IMR-90 (cell line): ENCODE data around the gene PSMA7. TPM values are rescaled to one million over a fixed set of nuclear protein-coding genes. Genes with fewer than 3 reads are reported as not detected.

ENCODE experiments used
- ATAC-seq: fragments of 200-7000 bp; cut with Tn5 transposase; 2 replicates; pipeline ENCODE4 v1.9.1; 2020; ENCODE audit warnings: low read depth, mild to moderate bottlenecking, moderate library complexity
- BruUV-seq: library from RNA; stranded (reverse); fragments of 400-500 nt; replicated peaks from 2 replicates; lab custom pipeline; 2021; lab: Mats Ljungman, UMichigan
- CTCF ChIA-PET: fragments of 300-600 bp; formaldehyde crosslinking; extraction: SDS; loops from one replicate; lab custom pipeline; 2021; ENCODE audit warnings: antibody characterized with exemption; lab: Yijun Ruan, JAX
- POLR2A ChIA-PET: fragments of 300-600 bp; sonication (Branson Sonifier 250); formaldehyde crosslinking; loops from one replicate; lab custom pipeline; 2022; ENCODE audit warnings: antibody characterized with exemption; ENCODE audit not compliant: unreplicated experiment; lab: Charles Lee
- DNase-seq: peaks from one replicate; pipeline ENCODE4 v3.0.0; 2013
- H2AFZ ChIP-seq: replicated peaks from 2 replicates; pipeline ENCODE3; 2013; ENCODE audit warnings: low read length, mild to moderate bottlenecking; ENCODE audit not compliant: poor library complexity
- H2AK5ac ChIP-seq: 2 replicates; pipeline ENCODE4 v1.6.1; 2013; ENCODE audit warnings: low read depth, low read length, inconsistent platforms
- H2AK9ac ChIP-seq: replicated peaks from 2 replicates; pipeline ENCODE3; 2013; ENCODE audit warnings: mild to moderate bottlenecking, low read depth, low read length, moderate library complexity; ENCODE audit not compliant: poor library complexity
- H2BK120ac ChIP-seq: 2 replicates; pipeline ENCODE4 v1.6.1; 2013; ENCODE audit warnings: low read depth, low read length, inconsistent platforms
- H2BK15ac ChIP-seq: 3 replicates; pipeline ENCODE4 v1.6.1; 2013; ENCODE audit warnings: low read depth, low read length, inconsistent platforms
- H2BK20ac ChIP-seq: 2 replicates; pipeline ENCODE4 v1.6.1; 2013; ENCODE audit warnings: low read depth, mild to moderate bottlenecking, inconsistent platforms, low read length, moderate library complexity
- H2BK5ac ChIP-seq: 2 replicates; pipeline ENCODE4 v1.6.1; 2013; ENCODE audit warnings: mild to moderate bottlenecking, low read depth, low read length, inconsistent platforms; ENCODE audit not compliant: poor library complexity, severe bottlenecking
- H3K14ac ChIP-seq: replicated peaks from 2 replicates; pipeline ENCODE4 v1.6.1; 2013; ENCODE audit warnings: low read depth, low read length, inconsistent platforms
- H3K18ac ChIP-seq: 2 replicates; pipeline ENCODE4 v1.6.1; 2013; ENCODE audit warnings: low read depth, low read length, control low read depth
- H3K23ac ChIP-seq: 2 replicates; pipeline ENCODE4 v1.6.1; 2013; ENCODE audit warnings: low read depth, low read length, inconsistent platforms
- H3K27ac ChIP-seq: 2 replicates; pipeline ENCODE4 v1.5.1; 2013; ENCODE audit warnings: mild to moderate bottlenecking, control low read depth, low read length; ENCODE audit not compliant: insufficient read depth
- H3K27me3 ChIP-seq: 2 replicates; pipeline ENCODE4 v1.6.1; 2013; ENCODE audit warnings: low read length; ENCODE audit not compliant: control insufficient read depth, insufficient read depth
- H3K36me3 ChIP-seq: 2 replicates; pipeline ENCODE4 v1.6.1; 2013; ENCODE audit warnings: low read length, mixed read lengths; ENCODE audit not compliant: control insufficient read depth, insufficient read depth
- H3K4ac ChIP-seq: 2 replicates; pipeline ENCODE4 v1.6.1; 2013; ENCODE audit warnings: low read depth, low read length, inconsistent platforms
- H3K4me1 ChIP-seq: 2 replicates; pipeline ENCODE4 v1.6.1; 2013; ENCODE audit warnings: low read length, mixed read lengths; ENCODE audit not compliant: control insufficient read depth, insufficient read depth
- H3K4me2 ChIP-seq: 2 replicates; pipeline ENCODE4 v1.6.1; 2013; ENCODE audit warnings: low read depth, mild to moderate bottlenecking, control low read depth, low read length, moderate library complexity
- H3K4me3 ChIP-seq: 2 replicates; pipeline ENCODE4 v1.5.1; 2013; ENCODE audit warnings: low read depth, mild to moderate bottlenecking, control low read depth, low read length, moderate library complexity; ENCODE audit not compliant: insufficient read depth
- H3K56ac ChIP-seq: 2 replicates; pipeline ENCODE4 v1.6.1; 2013; ENCODE audit warnings: low read length, inconsistent platforms; ENCODE audit not compliant: insufficient read depth; ENCODE audit errors: extremely low read depth
- H3K79me1 ChIP-seq, 2 experiments: 2 replicates each; pipeline ENCODE4 v1.6.1; 2013; ENCODE audit warnings: low read length in 2 of 2, inconsistent platforms in 1 of 2, low read depth in 1 of 2
- H3K9ac ChIP-seq: 2 replicates; pipeline ENCODE4 v1.6.1; 2013; ENCODE audit warnings: low read depth, low read length, control low read depth
- H3K9me1 ChIP-seq: 2 replicates; pipeline ENCODE4 v1.6.1; 2013; ENCODE audit warnings: low read length, inconsistent platforms; ENCODE audit not compliant: insufficient read depth
- H3K9me3 ChIP-seq: 2 replicates; pipeline ENCODE4 v1.6.1; 2013; ENCODE audit warnings: low read length; ENCODE audit not compliant: control insufficient read depth, insufficient read depth
- H4K20me1 ChIP-seq: 2 replicates; pipeline ENCODE4 v1.6.1; 2013; ENCODE audit warnings: low read length, inconsistent platforms; ENCODE audit not compliant: insufficient read depth
- H4K5ac ChIP-seq: 2 replicates; pipeline ENCODE4 v1.6.1; 2013; ENCODE audit warnings: mild to moderate bottlenecking, low read depth, low read length, control low read depth
- H4K8ac ChIP-seq, 2 experiments: 2 replicates each; pipeline ENCODE4 v1.6.1; 2013; ENCODE audit warnings: low read depth in 2 of 2, low read length in 2 of 2, control low read depth in 1 of 2, inconsistent platforms in 1 of 2
- H4K91ac ChIP-seq: 2 replicates; pipeline ENCODE4 v1.6.1; 2013; ENCODE audit warnings: low read depth, low read length, inconsistent platforms; ENCODE audit not compliant: insufficient read depth
- CHD1 ChIP-seq: IDR thresholded peaks from 2 replicates; pipeline ENCODE4 v1.6.1; 2012; ENCODE audit warnings: low read depth, low read length, improper control_type of control experiment
- WGBS, 2 experiments: methylation state at CpG; one replicate each; pipeline versions ENCODE4 v1.1.5 to v1.1.7; 2013; ENCODE audit warnings: missing lambda C conversion rate in 2 of 2; ENCODE audit not compliant: insufficient read length in 1 of 2; ENCODE audit errors: extremely low coverage in 2 of 2; 5-methylcytosine and 5-hydroxymethylcytosine counted together
- dilution Hi-C: fragments of 300-500 bp; cut with HindIII; formaldehyde crosslinking; loops from one replicate; pipeline ENCODE4 v1.14.3; 2018; ENCODE audit warnings: low sequenced_read_pairs; ENCODE audit not compliant: unreplicated experiment
- in situ Hi-C: fragments of 300-500 bp; cut with MboI; formaldehyde crosslinking; loops from 3 replicates; pipeline ENCODE4 v1.14.3; 2019; ENCODE audit warnings: low sequenced_read_pairs, inconsistent platforms, mixed read lengths
- intact Hi-C: fragments of 100-400 bp; cut with micrococcal nuclease; formaldehyde crosslinking; loops from 2 replicates; pipeline ENCODE4 v1.10.0; 2022
- polyA plus RNA-seq, 3 experiments: library from polyadenylated mRNA; depleted of rRNA; stranded (reverse); fragments of >200 nt; gene quantifications; 2 replicates each; pipeline ENCODE4 v1.2.3, GENCODE V29; 2012; ENCODE audit warnings: low replicate concordance in 1 of 3
- total RNA-seq: library from RNA; depleted of rRNA; stranded (reverse); fragments of >200 nt; gene quantifications from 2 replicates; pipeline ENCODE4 v1.2.3, GENCODE V29; 2012

Gene PSMA7
- total and polyA plus RNA-seq, 2 of the 4 experiments (the other 2 are of a cell fraction): 417 to 458 TPM

DNA sequence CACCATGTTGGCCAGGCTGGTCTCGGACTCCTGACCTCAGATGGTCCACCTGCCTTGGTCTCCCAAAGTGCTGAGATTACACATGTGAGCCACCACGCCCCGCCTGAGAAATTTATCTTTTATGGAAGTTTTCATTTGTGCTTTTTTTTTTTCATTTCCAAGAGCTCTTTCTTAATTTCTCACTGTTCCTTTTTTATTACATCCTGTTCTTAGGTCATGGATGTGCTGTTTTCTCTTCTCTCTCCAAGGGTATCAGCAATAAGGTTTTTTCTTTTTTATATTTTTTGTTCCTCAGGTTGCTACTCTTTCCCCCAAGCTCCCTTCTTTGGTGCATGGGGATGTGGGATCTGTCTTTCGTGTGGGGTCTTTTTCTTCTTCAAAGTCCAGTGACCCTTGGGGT is 42.1 kb downstream of the PSMA7 start:
- H4K5ac ChIP-seq: no peak overlapping the region
- no peak overlapping the region for H2AK9ac ChIP-seq
- no peak for TF ChIP-seq CHD1
- H3K9me3 ChIP-seq: peaks cover 25% of the 10 kb centered on the region
- H3K56ac ChIP-seq: no peak overlapping the region
- no peak overlapping the region for H2BK20ac ChIP-seq
- no CpG with 5 or more reads among the region's 4 CpGs for WGBS, 2 experiments
- H3K27ac ChIP-seq: no peak overlapping the region
- H4K91ac ChIP-seq: no peak overlapping the region
- H3K4ac ChIP-seq: no peak overlapping the region
- peaks cover 8% of the 10 kb centered on the region for H3K27me3 ChIP-seq
- in situ Hi-C loops (no loop called here), intact Hi-C loops (no loop called here), dilution Hi-C loops (no loop called here)
- H2BK5ac ChIP-seq: no peak overlapping the region
- H2BK120ac ChIP-seq: no peak overlapping the region
- BruUV-seq: no TSS peak
- no peak overlapping the region for H2AK5ac ChIP-seq
- DNase-seq: no peak
- no peaks in the 10 kb centered on the region for H3K79me1 ChIP-seq
- ChIA-PET POLR2A (no interaction called here), CTCF (no interaction called here)
- H3K18ac ChIP-seq: no peak overlapping the region
- H2BK15ac ChIP-seq: no peak overlapping the region
- H2AFZ ChIP-seq: no peak overlapping the region
- no peaks in the 10 kb centered on the region for H3K9me1 ChIP-seq
- H3K4me3 ChIP-seq: no peak overlapping the region
- H4K20me1 ChIP-seq: no peaks in the 10 kb centered on the region
- no peak overlapping the region for H3K4me2 ChIP-seq
- H3K4me1 ChIP-seq: peaks cover 2% of the 10 kb centered on the region; the same call in 1 of the 2 replicates
- H3K23ac ChIP-seq: no peak overlapping the region
- no peak for ATAC-seq
- no peak overlapping the region for H3K9ac ChIP-seq
- H3K36me3 ChIP-seq: no peaks in the 10 kb centered on the region
- H3K14ac ChIP-seq: no peak overlapping the region
- no peak overlapping the region for H4K8ac ChIP-seq
